GM12878 (cell line): ENCODE measurements around the gene MYBPHL. TPM values are rescaled to one million over a fixed set of nuclear protein-coding genes. Genes with fewer than 3 reads are reported as not detected.

Experiments
- ATAC-seq: fragments of 200-7000 bp; cut with Tn5 transposase; 3 replicates; pipeline ENCODE4 v1.9.1; 2020; ENCODE audit warnings: mild to moderate bottlenecking, moderate library complexity
- BruUV-seq: library from RNA; stranded (reverse); fragments of 400-500 nt; replicated peaks from 2 replicates; lab custom pipeline; 2021; lab: Mats Ljungman, UMichigan
- CTCF ChIA-PET: fragments of 300-600 bp; sonication (Branson Sonifier 250); formaldehyde crosslinking; extraction: SDS; loops from one replicate; lab custom pipeline; 2021; ENCODE audit warnings: inconsistent platforms; lab: Yijun Ruan, JAX
- POLR2A ChIA-PET: fragments of 350-600 bp; formaldehyde crosslinking; extraction: SDS; loops from one replicate; lab custom pipeline; 2021; ENCODE audit warnings: inconsistent platforms; lab: Charles Lee
- RAD21 ChIA-PET: fragments of 300-600 bp; sonication (Branson Sonifier 250); formaldehyde crosslinking; loops from one replicate; lab custom pipeline; 2023; ENCODE audit warnings: antibody characterized with exemption; ENCODE audit not compliant: unreplicated experiment; lab: Charles Lee
- SMC1A ChIA-PET: fragments of 300-600 bp; sonication (Branson Sonifier 250); formaldehyde crosslinking; loops from one replicate; lab custom pipeline; 2023; ENCODE audit not compliant: unreplicated experiment, uncharacterized antibody; lab: Charles Lee
- DNase-seq: peaks from one replicate; pipeline ENCODE4 v3.0.0-alpha.2; 2011; ENCODE audit warnings: low read depth, low spot score
- FAIRE-seq: peaks from 3 replicates; lab custom pipeline; 2011; peaks lifted over from hg19 to GRCh38; lab: Jason Lieb, UNC
- H2AFZ ChIP-seq: 2 replicates; pipeline ENCODE4 v1.6.0; 2011; ENCODE audit warnings: low read depth, low read length, control low read depth; ENCODE audit not compliant: control insufficient read depth
- H3K27ac ChIP-seq: 2 replicates; pipeline ENCODE4 v1.5.1; 2011; ENCODE audit warnings: control low read depth; ENCODE audit not compliant: control insufficient read depth, insufficient read depth
- H3K27me3 ChIP-seq, 2 experiments: replicated peaks in 1 of 2; 2 replicates each; pipeline versions ENCODE4 v1.6.0 to v1.6.1; 2011; ENCODE audit warnings: low read length in 1 of 2; ENCODE audit not compliant: control insufficient read depth in 2 of 2, insufficient read depth in 2 of 2
- H3K36me3 ChIP-seq, 2 experiments: 2 replicates each; pipeline ENCODE4 v1.5.1; 2011; ENCODE audit warnings: low read length in 1 of 2; ENCODE audit not compliant: control insufficient read depth in 2 of 2, insufficient read depth in 2 of 2
- H3K4me1 ChIP-seq: 2 replicates; pipeline ENCODE4 v1.6.1; 2011; ENCODE audit warnings: mild to moderate bottlenecking, low read length, moderate library complexity, mixed read lengths; ENCODE audit not compliant: control insufficient read depth, insufficient read depth
- H3K4me2 ChIP-seq: 2 replicates; pipeline ENCODE4 v1.6.0; 2011; ENCODE audit warnings: control low read depth; ENCODE audit not compliant: control insufficient read depth, insufficient read depth
- H3K4me3 ChIP-seq: fragments of 200-600 bp; sonication (generic); 2 replicates; pipeline ENCODE4 v1.5.1; 2016
- H3K79me2 ChIP-seq: 2 replicates; pipeline ENCODE4 v1.6.0; 2011; ENCODE audit warnings: low read length; ENCODE audit not compliant: control insufficient read depth, insufficient read depth
- H3K9ac ChIP-seq: 2 replicates; pipeline ENCODE4 v1.8.0; 2011; ENCODE audit warnings: low read length, control low read depth, mixed read lengths; ENCODE audit not compliant: control insufficient read depth, insufficient read depth
- H3K9me3 ChIP-seq: replicated peaks from 3 replicates; pipeline ENCODE4 v1.5.1; 2011; ENCODE audit warnings: mild to moderate bottlenecking, low read length; ENCODE audit not compliant: control insufficient read depth, insufficient read depth
- H4K20me1 ChIP-seq: 2 replicates; pipeline ENCODE4 v1.6.0; 2011; ENCODE audit not compliant: control insufficient read depth, insufficient read depth
- BRCA1 ChIP-seq: IDR thresholded peaks from 2 replicates; pipeline ENCODE4 v1.6.1; 2011; ENCODE audit warnings: low read depth, low read length, improper control_type of control experiment
- EP300 ChIP-seq, 2 experiments: fragments of 150-350 bp in 1 of 2; IDR thresholded peaks; 2 replicates each; pipeline ENCODE4 v1.6.1; 2011 to 2012; ENCODE audit warnings: low read depth in 2 of 2, low read length in 2 of 2, borderline replicate concordance in 1 of 2, improper control_type of control experiment in 1 of 2, inconsistent platforms in 1 of 2; ENCODE audit not compliant: control insufficient read depth in 1 of 2
- ESRRA ChIP-seq: IDR thresholded peaks from 2 replicates; pipeline ENCODE4 v1.6.1; 2012; ENCODE audit warnings: mild to moderate bottlenecking, low read length, improper control_type of control experiment
- HDGF ChIP-seq: fragments of 450-650 bp; IDR thresholded peaks from 2 replicates; pipeline ENCODE4 v1.6.1; 2016; ENCODE audit warnings: antibody characterized with exemption
- MEF2A ChIP-seq: IDR thresholded peaks from 2 replicates; pipeline ENCODE4 v1.6.1; 2011; ENCODE audit warnings: low read depth, mild to moderate bottlenecking, low read length, moderate library complexity; ENCODE audit not compliant: insufficient read depth
- NFIC ChIP-seq: IDR thresholded peaks from 2 replicates; pipeline ENCODE4 v1.6.1; 2012; ENCODE audit warnings: low read depth, mild to moderate bottlenecking, inconsistent platforms, low read length, moderate library complexity
- PBX3 ChIP-seq: IDR thresholded peaks from 2 replicates; pipeline ENCODE4 v1.6.1; 2011; ENCODE audit warnings: mild to moderate bottlenecking, low read depth, low read length, moderate library complexity; ENCODE audit not compliant: insufficient replicate concordance
- PML ChIP-seq: IDR thresholded peaks from 2 replicates; pipeline ENCODE4 v1.6.1; 2012; ENCODE audit warnings: low read length, inconsistent platforms
- POLR2AphosphoS2 ChIP-seq: IDR thresholded peaks from 2 replicates; pipeline ENCODE4 v1.6.1; 2011; ENCODE audit warnings: low read depth, mild to moderate bottlenecking, low read length, improper control_type of control experiment, moderate library complexity
- RFX5 ChIP-seq: IDR thresholded peaks from 2 replicates; pipeline ENCODE4 v1.6.1; 2011; ENCODE audit warnings: low read depth, low read length, improper control_type of control experiment
- SMARCA5 ChIP-seq: fragments of 450-650 bp; IDR thresholded peaks from 2 replicates; pipeline ENCODE4 v1.6.1; 2017; ENCODE audit warnings: mild to moderate bottlenecking
- SPI1 ChIP-seq: IDR thresholded peaks from 2 replicates; pipeline ENCODE4 v1.6.1; 2011; ENCODE audit warnings: low read depth, mild to moderate bottlenecking, low read length, moderate library complexity, borderline replicate concordance; ENCODE audit not compliant: insufficient read depth
- SREBF1 ChIP-seq: IDR thresholded peaks from 2 replicates; pipeline ENCODE4 v1.6.1; 2012; ENCODE audit warnings: mild to moderate bottlenecking, low read length
- STAT1 ChIP-seq: fragments of 450-650 bp; conservative IDR thresholded peaks from 2 replicates; pipeline ENCODE4 v1.6.1; 2014; ENCODE audit warnings: antibody characterized with exemption, mild to moderate bottlenecking
- USF2 ChIP-seq: IDR thresholded peaks from 2 replicates; pipeline ENCODE4 v1.6.1; 2011; ENCODE audit warnings: low read depth, low read length, improper control_type of control experiment, borderline replicate concordance
- ZSCAN29 ChIP-seq: fragments of 450-650 bp; IDR thresholded peaks from 2 replicates; pipeline ENCODE4 v1.6.1; 2017; ENCODE audit warnings: mild to moderate bottlenecking, moderate library complexity
- WGBS: methylation state at CpG from one replicate; pipeline ENCODE4 v1.1.6; 2016; ENCODE audit warnings: low lambda C conversion rate; ENCODE audit not compliant: insufficient replicate concordance, insufficient coverage; ENCODE audit errors: missing lambda C conversion rate; 5-methylcytosine and 5-hydroxymethylcytosine counted together
- in situ Hi-C: fragments of 300-500 bp; cut with MboI; formaldehyde crosslinking; loops from 9 replicates; pipeline ENCODE4 v1.14.3; 2018; ENCODE audit warnings: mixed read lengths
- intact Hi-C: fragments of 100-400 bp; cut with micrococcal nuclease; formaldehyde crosslinking; loops from one replicate; pipeline ENCODE4 v1.14.2; 2022; ENCODE audit not compliant: unreplicated experiment
- polyA plus RNA-seq, 11 experiments: library from polyadenylated mRNA; depleted of rRNA in 4 of 11; unstranded in 6 of 11; stranded (reverse) in 5 of 11; fragments of >200 nt; fragmentation: Nextera tagmentation in 4 of 11; fragmentation: Illumina TruSeq in 1 of 11; extraction: Ambion mirVana in 4 of 11; extraction: Trizol in 1 of 11; gene quantifications; 1 replicate in 1 of 11; 2 replicates in 10 of 11; pipeline versions ENCODE4 v1.2.1 to v1.2.3, GENCODE V29; 2011 to 2016; ENCODE audit warnings: inconsistent platforms in 2 of 11, missing spikeins in 2 of 11, low read depth in 1 of 11
- total RNA-seq, 4 experiments: library from RNA; depleted of rRNA in 3 of 4; stranded (reverse); fragments of >200 nt in 3 of 4; fragmentation: Illumina TruSeq in 1 of 4; extraction: Trizol in 1 of 4; gene quantifications; 2 replicates each; pipeline versions ENCODE4 v1.2.1 to v1.2.3, GENCODE V29; 2013 to 2021
- TF ChIP-seq, protein P1 (sequence below): fragments of 150-350 bp; IDR thresholded peaks from 2 replicates; pipeline ENCODE4 v1.6.1; 2014; ENCODE audit warnings: mild to moderate bottlenecking, low read depth, low read length
- TF ChIP-seq, protein P2 (sequence below): fragments of 450-650 bp; conservative IDR thresholded peaks from 2 replicates; pipeline ENCODE4 v1.6.1; 2017; ENCODE audit warnings: mild to moderate bottlenecking, moderate library complexity

The MYBPHL gene
- total and polyA plus RNA-seq, 10 of the 15 experiments (the other 5 are each of a cell fraction or from before 2014, with no cell fraction given), result 0.16 to 0.75 (median 0.54) TPM; not detected in 7

DNA sequence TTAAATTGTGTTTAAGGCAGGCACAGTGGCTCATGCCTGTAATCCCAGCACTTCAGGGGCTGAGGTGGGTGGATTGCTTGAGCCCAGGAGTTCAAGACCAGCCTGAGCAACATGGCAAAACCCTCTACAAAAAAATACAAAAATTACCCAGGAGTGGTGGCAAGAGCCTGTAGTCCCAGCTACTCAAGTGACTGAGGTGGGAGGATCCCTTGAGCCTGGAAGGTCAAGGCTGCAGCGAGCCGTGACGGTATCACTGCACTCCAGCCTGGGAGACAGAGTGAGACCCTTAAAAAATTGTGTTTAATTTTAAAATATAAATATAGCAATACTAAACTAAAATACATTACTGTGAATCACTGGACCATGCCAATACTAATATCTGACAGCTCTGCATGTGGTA lies 48.1 kb upstream of the MYBPHL start (continued):
- TF ChIP-seq, protein P1, sequence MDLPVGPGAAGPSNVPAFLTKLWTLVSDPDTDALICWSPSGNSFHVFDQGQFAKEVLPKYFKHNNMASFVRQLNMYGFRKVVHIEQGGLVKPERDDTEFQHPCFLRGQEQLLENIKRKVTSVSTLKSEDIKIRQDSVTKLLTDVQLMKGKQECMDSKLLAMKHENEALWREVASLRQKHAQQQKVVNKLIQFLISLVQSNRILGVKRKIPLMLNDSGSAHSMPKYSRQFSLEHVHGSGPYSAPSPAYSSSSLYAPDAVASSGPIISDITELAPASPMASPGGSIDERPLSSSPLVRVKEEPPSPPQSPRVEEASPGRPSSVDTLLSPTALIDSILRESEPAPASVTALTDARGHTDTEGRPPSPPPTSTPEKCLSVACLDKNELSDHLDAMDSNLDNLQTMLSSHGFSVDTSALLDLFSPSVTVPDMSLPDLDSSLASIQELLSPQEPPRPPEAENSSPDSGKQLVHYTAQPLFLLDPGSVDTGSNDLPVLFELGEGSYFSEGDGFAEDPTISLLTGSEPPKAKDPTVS, result no peak
- TF ChIP-seq PML (no peak), ESRRA (no peak)

DNA sequence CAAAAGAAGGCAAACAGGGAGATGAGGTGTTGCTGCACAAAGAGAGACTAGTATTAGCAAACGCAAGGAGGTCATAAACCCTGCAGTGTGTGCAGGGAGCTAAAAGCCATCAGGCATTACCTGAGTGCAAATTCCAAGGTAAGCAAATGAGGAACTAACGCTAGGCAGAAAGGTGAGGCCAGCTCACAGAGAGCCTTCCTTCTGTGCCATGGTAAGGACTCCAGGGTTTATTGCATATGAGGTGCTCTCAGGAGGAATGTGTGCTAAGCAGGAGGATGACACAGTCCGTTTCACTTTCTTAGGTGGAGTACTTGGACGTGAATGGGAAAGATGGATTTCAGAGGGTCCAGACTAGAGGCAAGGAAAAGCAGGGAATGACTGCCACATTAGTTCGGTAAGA lies 44.6 kb upstream of the MYBPHL start:
- no peak for FAIRE-seq
- intact Hi-C loops (no loop called here), in situ Hi-C loops (no loop called here)
- Histone ChIP-seq H4K20me1 (no peaks in the 10 kb centered on the region), H3K36me3 (no peaks in the 10 kb centered on the region; a peak in 1 of 4 replicates), H3K4me1 (no peaks in the 10 kb centered on the region), H3K4me3 (no peak overlapping the region), H3K27me3 (peaks cover 0 to 2% of the 10 kb centered on the region in 2 experiments; a peak in 1 of 4 replicates), H3K9me3 (no peaks in the 10 kb centered on the region), H3K27ac (no peak overlapping the region), H3K4me2 (no peak overlapping the region), H2AFZ (no peak overlapping the region), H3K79me2 (no peaks in the 10 kb centered on the region), H3K9ac (no peak overlapping the region)
- POLR2A ChIA-PET, result interaction anchor here (0.6 to 1.5 kb wide), 2 partner anchors 9 to 25 kb away, joined by 3 read pairs; no protein-coding TSS in a partner anchor
- ATAC-seq, result no peak
- RAD21 ChIA-PET, result interaction anchor here (1.2 kb wide), 1 partner anchor 40 kb away, joined by 4 read pairs; no protein-coding TSS in a partner anchor
- WGBS, result 40% methylated on average over 5 of the region's 5 CpGs
- CTCF ChIA-PET, result interaction anchor here (0.8 kb wide), 1 partner anchor 9 kb away, joined by 3 read pairs; no protein-coding TSS in a partner anchor
- no peak for DNase-seq
- SMC1A ChIA-PET, result interaction anchor here (0.5 to 1.2 kb wide), 4 partner anchors 28 to 152 kb away, joined by 3 to 4 read pairs (median 4); no protein-coding TSS in a partner anchor
- BruUV-seq, result no TSS peak
- TF ChIP-seq BRCA1, result no peak
- no peak for TF ChIP-seq MEF2A
- TF ChIP-seq SREBF1, result no peak
- TF ChIP-seq ZSCAN29, result no peak
- no peak for TF ChIP-seq USF2
- TF ChIP-seq SPI1, result no peak
- TF ChIP-seq, protein P2, sequence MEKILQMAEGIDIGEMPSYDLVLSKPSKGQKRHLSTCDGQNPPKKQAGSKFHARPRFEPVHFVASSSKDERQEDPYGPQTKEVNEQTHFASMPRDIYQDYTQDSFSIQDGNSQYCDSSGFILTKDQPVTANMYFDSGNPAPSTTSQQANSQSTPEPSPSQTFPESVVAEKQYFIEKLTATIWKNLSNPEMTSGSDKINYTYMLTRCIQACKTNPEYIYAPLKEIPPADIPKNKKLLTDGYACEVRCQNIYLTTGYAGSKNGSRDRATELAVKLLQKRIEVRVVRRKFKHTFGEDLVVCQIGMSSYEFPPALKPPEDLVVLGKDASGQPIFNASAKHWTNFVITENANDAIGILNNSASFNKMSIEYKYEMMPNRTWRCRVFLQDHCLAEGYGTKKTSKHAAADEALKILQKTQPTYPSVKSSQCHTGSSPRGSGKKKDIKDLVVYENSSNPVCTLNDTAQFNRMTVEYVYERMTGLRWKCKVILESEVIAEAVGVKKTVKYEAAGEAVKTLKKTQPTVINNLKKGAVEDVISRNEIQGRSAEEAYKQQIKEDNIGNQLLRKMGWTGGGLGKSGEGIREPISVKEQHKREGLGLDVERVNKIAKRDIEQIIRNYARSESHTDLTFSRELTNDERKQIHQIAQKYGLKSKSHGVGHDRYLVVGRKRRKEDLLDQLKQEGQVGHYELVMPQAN, result no peak
- no peak for TF ChIP-seq STAT1
- no peak for TF ChIP-seq PBX3
- no peak for TF ChIP-seq POLR2AphosphoS2
- TF ChIP-seq RFX5, result no peak
- TF ChIP-seq EP300 (IDR thresholded peaks at IDR 0.05; ENCODE audit: borderline replicate concordance in 1 of 2, control insufficient read depth in 1 of 2, low read depth in 2 of 2, low read length in 2 of 2), result no peak
- TF ChIP-seq NFIC, result no peak
- TF ChIP-seq HDGF, result no peak
- no peak for TF ChIP-seq SMARCA5
